ENCODE results near the gene SETBP1.

- TF ChIP-seq CTCF (conservative IDR thresholded peaks at IDR 0.05; ENCODE audit: low read depth, low read length) (no peak), EZH2 (IDR thresholded peaks at IDR 0.05; ENCODE audit: borderline replicate concordance, low read depth, low read length, poor library complexity, severe bottlenecking) (no peak)
Measured at GRCh38 chr18:44754567-44754966, 73.9 kb downstream of the SETBP1 start.
